Subcutaneous adipose tissue (tissue), 4 donors: Measurements from ENCODE around the gene LMF2. TPM values are rescaled to one million over a fixed set of nuclear protein-coding genes. Genes with fewer than 3 reads are reported as not detected.

Experiments
- CTCF ChIP-seq: fragments of 450-650 bp; IDR thresholded peaks from one replicate; pipeline ENCODE4 v1.5.1; 2016; ENCODE audit warnings: low read depth, mild to moderate bottlenecking, control low read depth, antibody characterized with exemption, moderate library complexity
- total RNA-seq, 4 donors: library from RNA; depleted of rRNA; stranded (reverse); fragments of >200 nt; gene quantifications; one replicate each; pipeline ENCODE4 v1.1.0, GENCODE V29; 2016

The LMF2 gene
- total RNA-seq, 4 donors from 2014 or later = 24.1 to 76.3 (median 37.0) TPM

- TF ChIP-seq CTCF = no peak
Observed at GRCh38 chr22:50523806-50524675, 16.5 kb upstream of the LMF2 start.

- no peak for TF ChIP-seq CTCF
Observed at GRCh38 chr22:50523458-50523805, 15.9 kb upstream of the LMF2 start.

- no peak for TF ChIP-seq CTCF
Observed at GRCh38 chr22:50522806-50523438, 15.4 kb upstream of the LMF2 start.

- TF ChIP-seq CTCF = no peak
Observed at GRCh38 chr22:50522208-50522805, 14.8 kb upstream of the LMF2 start.

- TF ChIP-seq CTCF = no peak
Observed at GRCh38 chr22:50521710-50522109, 14.2 kb upstream of the LMF2 start.

GRCh38 chr22:50520826-50521453 is 13.4 kb upstream of the LMF2 start:
- TF ChIP-seq CTCF = no peak

- no peak for TF ChIP-seq CTCF
Observed at GRCh38 chr22:50519151-50519550, 11.6 kb upstream of the LMF2 start.
